Stimulated activated CD4-positive, alpha-beta T cell treated with anti-CD3 and anti-CD28 coated beads, Interleukin-1b, Interleukin-23, amount 100 ng/mL, for 1 hour (primary cell): Measurements from ENCODE around the gene GOLGA6C.
"Not testable (repeated sequence)": the region's sequence is repeated elsewhere in the genome, so short reads cannot be mapped to it uniquely, and the experiment has no call there.

ENCODE experiments used
- DNase-seq, 2 donors: peaks; one replicate each; pipeline ENCODE4 v3.0.0-alpha.2; 2020; ENCODE audit warnings: low read depth in 2 of 2

GOLGA6C gene

DNA sequence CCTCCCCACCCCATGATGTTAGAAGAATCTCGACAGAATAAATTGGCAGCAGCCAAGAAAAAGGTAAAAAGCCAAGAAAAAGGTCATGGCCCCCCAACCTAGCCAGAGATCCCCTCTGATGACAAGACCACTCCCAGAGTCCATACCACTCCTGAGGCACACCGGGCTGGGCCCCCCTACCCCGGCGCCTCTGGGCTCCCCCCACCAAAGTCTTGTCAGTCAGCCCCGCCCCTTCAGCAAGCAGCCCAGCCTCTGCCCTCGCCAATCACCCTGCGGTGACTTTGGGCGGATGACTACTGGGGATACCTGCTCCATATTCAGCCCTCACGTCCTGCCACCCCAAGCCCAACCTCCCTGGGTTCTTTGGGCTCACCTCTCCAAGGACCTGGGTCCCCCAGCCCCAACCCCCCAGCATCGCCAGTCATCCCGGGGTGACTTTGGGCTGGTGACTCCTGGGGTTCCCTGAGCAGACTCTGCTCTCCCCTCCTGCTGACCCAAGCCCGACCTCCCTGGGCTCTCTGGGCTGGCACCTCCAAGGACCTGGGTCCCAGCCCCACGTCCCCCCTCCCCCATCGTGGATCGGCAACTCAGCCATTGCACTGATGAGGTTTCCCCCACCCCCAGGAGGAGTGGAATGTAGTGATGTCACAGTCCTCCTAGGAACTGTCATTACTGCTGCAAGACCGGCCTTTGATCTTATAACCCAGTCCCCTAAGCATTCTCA, 648 bp downstream of the GOLGA6C start:
- DNase-seq: not testable (repeated sequence)

- not testable (repeated sequence) for DNase-seq
These were observed 1.7 kb downstream of the GOLGA6C start for GRCh38 chr15:75259873-75260272.

- DNase-seq: not testable (repeated sequence)
These were observed 15.7 kb downstream of the GOLGA6C start for GRCh38 chr15:75273751-75274359.

GRCh38 chr15:75274509-75275107, 16.5 kb downstream of the GOLGA6C start:
- DNase-seq: peak in 1 of 2 donors; percentile 50

GRCh38 chr15:75275617-75276016, 17.5 kb downstream of the GOLGA6C start:
- not testable (repeated sequence) for DNase-seq

DNA sequence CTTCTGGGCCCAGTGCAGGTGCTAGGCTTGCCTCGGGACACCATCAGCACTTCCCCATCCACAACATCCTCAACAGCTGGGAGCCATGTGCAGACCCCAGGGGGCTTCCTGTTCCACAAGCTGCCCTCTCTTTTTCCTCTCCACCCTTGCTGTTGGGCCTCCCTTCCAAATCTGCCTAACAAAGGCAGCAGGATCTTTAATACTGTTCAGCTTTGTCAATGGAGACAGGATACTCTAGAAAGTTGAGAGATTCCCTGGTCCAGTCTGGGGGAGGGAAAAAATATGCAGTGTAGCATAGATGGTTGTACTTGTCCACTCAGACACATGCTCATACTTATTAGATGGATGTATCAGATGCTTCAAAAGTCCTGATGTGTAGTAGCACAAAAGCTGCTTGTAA, 20.4 kb downstream of the GOLGA6C start:
- not testable (repeated sequence) for DNase-seq

DNA sequence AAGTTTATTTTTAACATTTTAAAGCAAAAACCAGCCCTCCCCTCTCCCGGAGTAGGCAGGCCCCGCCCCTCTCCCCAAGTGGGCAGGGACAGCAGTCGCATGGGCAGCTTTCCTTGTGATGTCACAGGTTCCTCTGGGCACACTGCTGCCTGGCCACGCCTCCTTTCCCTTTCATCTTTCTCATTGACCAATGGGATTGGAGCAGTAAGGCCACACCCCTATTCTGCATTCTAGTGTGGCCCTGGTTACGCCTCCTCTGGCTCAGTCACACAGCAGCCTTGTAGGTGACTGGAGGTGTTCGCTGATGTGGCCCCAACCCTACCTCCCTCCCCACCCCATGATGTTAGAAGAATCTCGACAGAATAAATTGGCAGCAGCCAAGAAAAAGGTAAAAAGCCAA, 24.4 kb downstream of the GOLGA6C start, which contains the start of gene GOLGA6D:
TSS of gene GOLGA6D (plus strand) at position 264 of the 400 bp plus-strand sequence. CDS start at position 305, 41 bp downstream.
- not testable (repeated sequence) for DNase-seq

- DNase-seq: not testable (repeated sequence)
These were observed 26.0 kb downstream of the GOLGA6C start for GRCh38 chr15:75284152-75284551.

GRCh38 chr15:75293660-75294059, 35.5 kb downstream of the GOLGA6C start:
- not testable (repeated sequence) for DNase-seq

DNA sequence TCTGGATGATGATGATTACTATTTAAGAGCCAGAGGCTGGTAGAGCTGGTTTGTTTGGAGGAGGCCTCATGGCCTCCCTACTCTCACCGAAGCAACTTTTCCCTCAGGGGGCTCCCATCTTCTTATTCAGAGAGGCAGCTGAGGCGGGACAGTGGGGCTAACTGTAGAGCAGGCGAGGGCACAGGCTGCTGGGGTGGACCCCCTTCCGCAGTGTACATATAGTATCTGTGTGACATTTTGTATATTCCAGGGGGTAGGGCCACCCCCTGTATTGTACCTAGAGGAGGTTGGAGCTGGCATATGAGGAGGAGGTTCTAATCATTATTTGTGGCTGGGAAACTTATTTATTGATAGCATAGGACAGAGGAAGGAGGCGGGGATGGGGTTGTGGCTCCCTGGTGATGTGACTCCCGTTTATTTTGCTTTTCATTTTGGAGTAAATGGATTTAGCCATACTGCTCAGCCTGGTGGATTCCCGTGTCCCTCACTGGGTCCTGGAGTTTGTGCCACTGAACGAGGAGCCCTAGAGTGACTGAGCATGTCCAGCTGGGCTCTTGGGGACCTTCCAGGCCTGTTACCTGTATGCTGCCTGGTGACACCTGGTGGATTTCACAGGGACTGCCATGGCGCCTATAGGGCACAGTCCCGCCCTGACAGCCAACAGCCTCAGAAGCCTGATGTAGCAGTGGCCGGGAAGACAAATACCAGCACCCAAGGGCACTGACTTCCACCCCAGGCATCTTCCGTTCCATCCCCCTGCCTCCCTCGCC, 40.6 kb downstream of the GOLGA6C start:
- DNase-seq: not testable (repeated sequence)

- DNase-seq: peak; percentile 28 to 37
These were observed 41.2 kb downstream of the GOLGA6C start for GRCh38 chr15:75299311-75299688.

DNA sequence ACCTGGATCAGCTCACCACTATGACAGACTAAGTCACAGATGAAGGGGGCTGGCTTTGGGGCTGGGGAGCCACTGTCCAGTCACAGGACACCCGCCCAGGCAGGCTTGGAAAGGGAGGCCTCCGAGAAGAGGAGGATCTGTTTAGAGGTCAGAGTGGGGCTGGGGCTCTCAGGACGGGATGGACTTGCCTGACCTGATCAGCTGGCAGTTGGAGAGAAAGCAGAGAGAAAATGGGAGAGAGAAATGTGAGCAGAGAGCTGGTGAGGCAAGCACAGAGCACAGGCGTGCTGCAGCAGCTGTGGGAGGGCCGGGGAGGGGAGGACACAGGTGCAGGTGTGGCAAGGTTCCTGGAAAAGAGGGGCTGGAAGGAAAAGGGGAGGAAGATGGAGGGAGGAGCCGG, 41.9 kb downstream of the GOLGA6C start:
- DNase-seq: not testable (repeated sequence)

DNA sequence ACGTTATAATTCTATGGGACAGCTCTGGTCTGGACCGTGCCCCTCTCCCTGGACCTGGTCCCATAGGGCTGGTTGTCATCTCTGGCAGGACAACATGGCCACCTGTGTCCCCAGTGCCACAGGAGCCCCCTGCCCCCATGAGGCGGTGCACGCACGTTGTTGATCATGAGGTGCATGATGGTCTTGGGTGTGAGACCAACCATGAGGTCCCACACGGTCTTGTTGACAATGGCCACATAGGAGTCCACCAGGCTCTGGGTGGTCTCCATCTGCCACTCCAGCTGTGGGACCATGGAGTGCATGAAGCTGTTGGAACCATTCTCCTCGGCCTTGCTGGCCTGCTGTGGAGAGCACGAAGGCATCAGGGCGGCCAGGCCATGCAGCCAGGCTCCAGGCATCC, 44.2 kb downstream of the GOLGA6C start:
- no peak for DNase-seq

- DNase-seq: not testable (repeated sequence)
These were observed 44.6 kb downstream of the GOLGA6C start for GRCh38 chr15:75302753-75303152.

- no peak for DNase-seq
These were observed 48.1 kb downstream of the GOLGA6C start for GRCh38 chr15:75306188-75306587.

DNA sequence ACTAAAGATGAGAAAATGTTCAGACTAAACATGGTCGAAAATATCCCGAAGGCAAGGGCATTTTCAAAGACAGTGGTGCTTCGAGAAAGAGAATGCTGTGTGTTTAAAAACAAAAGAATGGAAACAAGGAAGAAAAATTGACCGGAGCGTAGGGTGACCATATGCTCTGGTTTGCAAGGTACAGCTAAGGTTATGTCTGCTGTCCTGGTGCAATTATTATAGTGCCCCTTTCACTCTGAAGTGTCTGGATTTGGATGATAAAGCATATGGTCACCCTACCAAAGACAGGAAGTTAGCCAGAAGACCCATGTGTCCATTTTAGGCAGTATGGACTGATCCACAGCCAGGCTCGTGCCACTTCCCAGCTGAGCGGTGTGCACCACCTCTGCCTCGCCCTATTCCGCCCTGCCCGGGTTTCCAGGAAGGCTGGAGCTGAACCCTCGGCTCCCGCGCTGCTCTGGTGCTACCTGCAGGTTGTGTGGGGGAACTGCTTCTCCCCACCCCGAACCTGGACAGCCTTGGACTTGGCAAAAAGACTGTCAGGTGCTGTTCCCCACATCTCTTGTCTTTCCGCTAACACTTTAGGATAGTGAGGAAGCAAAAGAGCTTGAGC, 49.8 kb downstream of the GOLGA6C start:
- no peak for DNase-seq

DNA sequence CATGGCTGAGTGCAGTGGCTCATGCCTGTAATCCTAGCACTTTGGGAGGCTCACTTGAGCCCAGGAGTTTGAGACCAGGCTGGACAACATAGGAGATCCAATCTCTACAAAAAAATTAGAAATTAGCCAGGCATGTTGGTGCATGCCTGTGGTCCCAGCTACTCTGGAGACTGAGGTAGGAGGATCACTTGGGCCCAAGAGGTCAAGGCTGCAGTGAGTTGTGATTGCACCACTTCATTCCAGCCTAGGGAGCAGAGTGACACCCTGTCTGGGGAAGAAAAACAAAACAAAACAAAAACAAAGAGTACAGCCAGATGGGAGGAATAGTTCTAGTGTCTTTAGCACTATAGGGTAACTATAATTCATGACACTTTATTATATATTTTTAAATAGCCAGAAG, 51.6 kb downstream of the GOLGA6C start:
- DNase-seq: no peak

GRCh38 chr15:75312548-75312947, 54.4 kb downstream of the GOLGA6C start:
- DNase-seq: not testable (repeated sequence)

- DNase-seq: no peak
These were observed 55.1 kb downstream of the GOLGA6C start for GRCh38 chr15:75313116-75313845.

- no peak for DNase-seq
These were observed 56.6 kb downstream of the GOLGA6C start for GRCh38 chr15:75314552-75315290.
